Adrenal gland (tissue), 5 donors: Measurements from ENCODE around the gene ABCC12.

ENCODE experiments used
- CTCF ChIP-seq, 6 experiments: fragments of 450-650 bp in 4 of 6; fragments of 200-600 bp in 2 of 6; sonication (generic) in 1 of 6; IDR thresholded peaks; 1 replicate in 5 of 6; 2 replicates in 1 of 6; pipeline versions ENCODE4 v1.5.1 to v1.8.0; 2016 to 2021; ENCODE audit warnings: antibody characterized with exemption in 6 of 6, mild to moderate bottlenecking in 2 of 6, moderate library complexity in 1 of 6
- POLR2A ChIP-seq, 2 donors: fragments of 450-650 bp; IDR thresholded peaks; one replicate each; pipeline ENCODE4 v1.6.1; 2017; ENCODE audit warnings: antibody characterized with exemption in 2 of 2, mild to moderate bottlenecking in 2 of 2, moderate library complexity in 1 of 2
- donor health status: DM: no; HTN: no; CAD: no.

GRCh38 chr16:48158296-48158695 lies 2.5 kb upstream of the ABCC12 start:
- no peak for TF ChIP-seq CTCF (IDR thresholded peaks at IDR 0.05)
- no peak for TF ChIP-seq POLR2A (IDR thresholded peaks at IDR 0.05)
